Rectal smooth muscle tissue (tissue), 1 donor: ENCODE data around the gene CSH2.

Experiments
- H3K27ac ChIP-seq: one replicate; pipeline ENCODE4 v1.7.0; 2013; ENCODE audit warnings: low read depth, low read length, inconsistent platforms
- H3K27me3 ChIP-seq: one replicate; pipeline ENCODE4 v1.7.0; 2013; ENCODE audit warnings: low read length; ENCODE audit not compliant: control insufficient read depth, insufficient read depth
- H3K36me3 ChIP-seq: one replicate; pipeline ENCODE4 v1.7.0; 2013; ENCODE audit warnings: low read length; ENCODE audit not compliant: control insufficient read depth, insufficient read depth
- H3K4me1 ChIP-seq: one replicate; pipeline ENCODE4 v1.7.0; 2013; ENCODE audit warnings: low read length; ENCODE audit not compliant: control insufficient read depth, insufficient read depth
- H3K4me3 ChIP-seq: one replicate; pipeline ENCODE4 v1.7.0; 2013; ENCODE audit warnings: low read length
- H3K9ac ChIP-seq: one replicate; pipeline ENCODE4 v1.7.0; 2013; ENCODE audit warnings: low read length

CSH2 gene

DNA sequence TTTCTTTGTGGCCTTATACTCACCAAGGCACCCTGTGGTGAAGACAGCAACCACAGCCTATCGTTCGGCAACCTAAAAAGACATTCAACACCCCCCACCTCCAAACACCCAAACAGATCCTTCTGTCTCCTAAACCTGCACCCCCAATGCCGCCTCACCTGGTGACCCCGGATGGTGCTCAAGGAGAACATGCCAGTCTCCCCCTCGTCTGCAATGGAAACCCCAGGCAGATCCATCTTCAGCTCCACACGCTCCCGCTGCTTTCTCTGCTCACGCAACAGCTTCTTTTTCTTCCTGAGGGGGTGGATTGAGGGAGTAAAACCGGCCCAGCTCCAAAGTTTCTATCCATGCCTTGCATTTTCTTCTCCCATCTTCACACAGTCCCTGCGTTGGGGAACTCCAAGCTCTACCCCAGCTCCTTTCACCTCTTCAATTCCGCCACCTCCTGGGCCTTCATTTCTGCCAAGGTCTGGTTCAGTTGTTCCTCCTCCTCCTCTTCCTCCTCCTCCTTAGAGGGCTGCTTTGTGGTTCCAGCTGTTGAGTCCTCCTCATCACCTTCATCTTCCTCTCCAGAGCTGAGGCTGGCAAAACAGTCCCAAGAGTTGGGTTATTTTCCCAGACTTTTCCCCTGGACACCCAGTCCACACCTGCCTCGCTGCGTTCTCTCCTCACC is 49.7 kb downstream of the CSH2 start:
- Histone ChIP-seq H3K27me3 (no peaks in the 10 kb centered on the region), H3K9ac (no peak overlapping the region), H3K4me3 (no peak overlapping the region), H3K36me3 (peaks cover 49% of the 10 kb centered on the region), H3K4me1 (peaks cover 16% of the 10 kb centered on the region), H3K27ac (no peak overlapping the region)

DNA sequence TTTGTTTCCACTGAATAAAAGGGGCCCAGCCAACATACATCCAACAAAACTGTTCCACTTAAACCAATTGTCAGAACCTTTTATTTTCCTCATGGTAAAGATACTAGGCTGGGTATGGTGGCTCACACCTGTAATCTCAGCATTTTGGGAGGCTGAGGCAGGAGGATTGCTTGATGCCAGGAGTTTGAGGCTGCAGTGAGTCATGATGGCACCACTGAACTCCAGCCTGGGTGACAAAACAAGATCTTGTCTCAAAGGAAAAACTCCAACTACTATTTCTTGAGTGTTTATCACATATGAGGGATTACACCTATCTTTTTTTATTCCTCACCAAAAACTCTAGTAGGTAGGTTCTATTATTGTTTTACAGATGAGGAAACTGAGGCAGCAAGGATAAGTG is 50.9 kb downstream of the CSH2 start:
- Histone ChIP-seq H3K36me3 (peaks cover 62% of the 10 kb centered on the region), H3K4me1 (peaks cover 7% of the 10 kb centered on the region), H3K9ac (no peak overlapping the region), H3K27me3 (no peaks in the 10 kb centered on the region), H3K27ac (no peak overlapping the region), H3K4me3 (no peak overlapping the region)
